Femur (tissue), 1 donor: ENCODE results near the gene CCDC136.

ENCODE experiments used
- DNase-seq: peaks from one replicate; pipeline ENCODE4 v3.0.0-alpha.2; 2017

Gene CCDC136

GRCh38 chr7:128807191-128807590 is 15.4 kb downstream of the CCDC136 start:
- DNase-seq = peak; percentile 48

DNA sequence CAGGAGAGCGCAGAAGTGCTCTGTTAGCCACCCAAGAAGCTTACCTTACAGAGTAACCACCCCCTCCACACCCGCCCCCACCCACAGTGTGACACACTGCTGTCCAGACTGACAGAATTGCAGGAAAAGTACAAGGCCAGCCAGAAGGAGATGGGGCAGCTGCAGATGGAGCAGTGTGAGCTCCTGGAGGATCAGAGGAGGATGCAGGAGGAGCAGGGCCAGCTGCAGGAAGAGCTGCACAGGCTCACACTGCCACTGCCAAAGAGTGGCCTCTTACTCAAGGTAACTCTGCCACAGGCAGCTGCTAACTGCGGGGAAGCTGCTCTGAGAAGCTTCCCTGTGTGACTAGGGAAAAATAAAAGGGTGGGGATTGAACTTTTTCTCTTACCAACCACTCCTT is 17.6 kb downstream of the CCDC136 start:
- no peak for DNase-seq

DNA sequence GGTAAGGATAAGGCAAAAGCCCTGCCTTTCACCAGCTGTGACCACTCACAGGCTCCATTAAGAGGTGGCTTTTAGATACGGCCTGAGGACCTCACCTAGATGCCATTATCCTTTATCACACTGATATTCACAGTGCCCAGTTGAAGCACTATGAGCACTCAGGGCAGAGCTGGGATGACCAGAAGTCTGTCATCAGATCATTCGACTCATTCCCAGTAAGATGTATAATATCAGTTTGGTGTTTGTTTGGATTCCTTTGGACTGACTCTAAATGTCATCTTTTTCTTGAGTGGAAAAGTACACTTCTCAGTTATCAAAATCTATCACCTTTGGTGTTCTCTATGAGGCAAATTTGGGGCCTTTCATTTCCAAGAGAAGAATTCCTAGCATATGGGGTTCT is 18.7 kb downstream of the CCDC136 start:
- no peak for DNase-seq

GRCh38 chr7:128810997-128811396 is 19.2 kb downstream of the CCDC136 start:
- DNase-seq = no peak

DNA sequence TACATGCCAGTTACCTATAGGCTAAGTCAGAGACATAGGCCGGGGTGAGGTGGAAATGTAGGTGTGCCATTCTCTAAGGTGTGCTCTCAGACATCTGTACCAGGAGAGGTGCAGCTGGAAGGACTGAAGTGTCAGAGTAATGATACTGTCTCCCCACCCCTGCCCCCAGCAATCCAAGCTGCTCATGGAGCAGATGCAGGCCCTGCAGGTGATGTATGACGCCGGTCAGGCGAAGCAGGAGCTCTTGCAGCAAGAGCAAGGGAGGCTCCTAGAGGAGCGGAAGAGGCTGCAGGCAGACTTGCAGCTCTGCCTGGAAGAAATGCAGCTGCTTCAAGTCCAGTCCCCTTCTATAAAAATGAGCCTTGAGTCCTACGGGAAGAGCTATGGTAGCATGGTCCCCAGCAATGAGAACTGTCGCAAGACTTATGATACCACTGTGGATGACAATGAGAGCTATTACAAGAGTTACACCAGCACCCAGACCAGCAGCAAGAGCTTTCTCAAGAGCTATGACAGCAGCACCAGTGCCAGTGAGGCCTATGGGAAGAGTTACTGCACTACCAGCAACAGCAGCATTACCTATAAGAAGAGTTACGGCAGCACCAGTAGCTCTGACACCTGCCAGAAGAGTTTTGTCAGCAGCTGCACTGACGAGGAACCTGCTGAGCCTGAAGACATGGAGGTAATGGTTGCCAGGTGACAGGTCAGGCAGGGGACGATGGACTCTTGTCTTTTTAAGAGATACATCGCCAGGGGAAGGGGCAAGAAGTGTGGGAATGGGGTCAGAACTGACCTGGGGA is 20.1 kb downstream of the CCDC136 start:
- DNase-seq = no peak

- peak; percentile 41 for DNase-seq
These were observed 20.9 kb downstream of the CCDC136 start for GRCh38 chr7:128812514-128813168.

DNA sequence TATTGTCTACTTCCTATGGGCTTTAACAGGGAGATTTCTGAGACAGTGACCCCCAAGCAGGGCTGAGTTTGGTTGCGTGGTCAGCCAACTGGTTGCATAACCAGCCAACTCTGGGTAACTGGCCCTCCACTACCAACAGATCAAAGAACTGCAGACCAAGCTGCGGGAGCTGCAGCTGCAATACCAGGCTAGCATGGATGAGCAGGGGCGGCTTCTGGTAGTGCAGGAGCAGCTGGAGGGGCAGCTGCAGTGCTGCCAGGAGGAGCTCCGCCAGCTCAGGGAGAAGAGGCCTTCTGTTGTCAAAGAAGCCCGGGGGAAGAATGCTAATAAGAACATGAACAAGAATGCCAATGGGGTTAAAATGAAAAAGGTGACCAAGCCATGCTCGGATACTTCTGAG is 22.7 kb downstream of the CCDC136 start:
- peak; percentile 61 for DNase-seq

DNA sequence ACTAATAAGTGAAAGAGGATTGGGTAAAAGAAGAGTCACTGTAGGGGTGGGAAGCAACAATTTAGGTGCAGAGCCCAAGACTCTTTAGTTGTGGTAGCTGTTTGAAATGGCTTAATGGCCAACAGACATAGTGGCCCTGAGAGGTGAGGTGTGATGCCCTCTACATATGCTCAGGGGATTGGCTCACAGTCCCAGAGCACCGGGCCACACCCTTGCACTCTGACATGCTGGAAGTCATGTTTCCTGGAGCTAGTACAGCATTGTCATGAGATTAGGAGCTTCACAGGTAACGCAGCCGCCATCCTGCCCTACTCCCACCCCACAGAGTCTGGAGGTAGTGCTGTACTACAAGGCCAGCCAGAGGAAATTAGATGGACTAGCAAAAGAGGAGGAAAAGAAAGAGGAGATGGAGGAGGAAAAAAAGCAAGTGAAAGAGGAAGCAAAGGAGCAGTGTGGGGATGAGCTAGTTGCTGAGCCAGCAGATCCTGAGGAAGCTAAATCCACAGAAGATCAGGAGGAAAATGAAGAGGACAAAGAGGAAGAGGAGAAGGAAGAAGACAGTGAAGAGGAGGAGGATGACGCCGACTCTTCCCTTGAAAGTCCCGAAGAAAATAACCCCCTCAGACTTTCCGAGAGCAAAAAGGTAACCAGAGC is 23.6 kb downstream of the CCDC136 start:
- DNase-seq = no peak

DNA sequence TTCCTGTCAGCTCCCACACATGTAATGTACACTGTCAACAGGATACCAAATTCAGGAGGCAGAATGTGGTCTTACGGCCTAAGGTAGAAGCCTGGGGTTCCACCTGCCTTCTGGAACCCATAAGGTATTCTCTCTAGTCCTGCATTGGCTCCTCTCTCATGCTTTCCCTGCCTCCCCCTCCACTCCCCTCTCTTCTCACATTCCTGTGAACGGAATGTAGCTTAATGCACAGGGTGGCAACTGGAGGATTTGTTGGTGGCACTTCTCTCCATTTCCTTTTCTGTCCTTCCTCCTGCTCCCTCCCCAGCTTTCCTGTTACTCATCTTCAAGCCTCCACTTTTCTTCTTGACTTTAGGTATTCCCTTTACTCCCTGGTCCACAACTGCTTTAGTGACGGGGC is 26.9 kb downstream of the CCDC136 start:
- DNase-seq = no peak

DNA sequence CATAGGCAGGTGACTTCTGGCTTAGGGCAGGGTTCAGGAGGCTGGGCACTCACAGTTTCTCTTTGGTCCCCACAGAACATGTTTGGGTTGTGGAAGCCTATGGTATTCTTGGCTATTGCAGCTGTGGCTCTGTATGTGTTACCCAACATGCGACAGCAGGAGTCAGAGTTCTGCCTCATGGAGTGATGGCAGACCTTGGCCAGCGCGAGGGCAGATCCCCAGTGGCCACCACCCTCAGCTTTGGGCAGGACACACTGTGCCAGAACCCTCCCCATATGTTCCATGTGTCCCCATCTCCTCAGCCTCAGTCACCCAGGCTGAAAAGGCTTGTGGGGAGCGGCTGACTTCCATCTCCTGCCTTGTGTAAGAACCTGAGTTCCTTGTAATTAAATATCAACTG is 30.0 kb downstream of the CCDC136 start:
- no peak for DNase-seq

DNA sequence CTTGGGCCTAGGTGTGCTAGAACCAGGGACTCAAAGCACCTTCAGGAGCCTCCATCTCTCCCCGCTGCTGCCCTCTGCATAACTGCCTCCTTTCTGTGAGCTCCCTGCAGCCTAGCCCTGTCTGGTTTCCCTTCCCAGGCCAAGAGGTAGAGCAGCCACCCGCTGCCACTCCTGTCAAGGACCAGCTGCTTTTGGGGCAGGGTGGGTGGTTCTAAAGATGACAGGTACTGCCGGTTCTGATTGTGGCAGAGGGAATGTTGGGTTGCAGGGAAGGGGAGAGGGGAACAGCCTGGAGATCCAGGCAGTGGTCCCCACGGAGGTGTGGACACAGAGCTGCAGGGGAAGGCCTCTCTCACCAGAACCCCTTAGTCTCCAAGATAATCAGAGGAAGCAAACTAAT is 34.7 kb downstream of the CCDC136 start:
- no peak for DNase-seq

- DNase-seq = no peak
These were observed 35.1 kb downstream of the CCDC136 start for GRCh38 chr7:128826916-128827247.

GRCh38 chr7:128827248-128827958 is 35.6 kb downstream of the CCDC136 start:
- DNase-seq = peak; percentile 64

GRCh38 chr7:128827971-128828711 is 36.4 kb downstream of the CCDC136 start:
- no peak for DNase-seq

GRCh38 chr7:128829391-128830166 is 37.8 kb downstream of the CCDC136 start:
- DNase-seq = peak; percentile 62

DNA sequence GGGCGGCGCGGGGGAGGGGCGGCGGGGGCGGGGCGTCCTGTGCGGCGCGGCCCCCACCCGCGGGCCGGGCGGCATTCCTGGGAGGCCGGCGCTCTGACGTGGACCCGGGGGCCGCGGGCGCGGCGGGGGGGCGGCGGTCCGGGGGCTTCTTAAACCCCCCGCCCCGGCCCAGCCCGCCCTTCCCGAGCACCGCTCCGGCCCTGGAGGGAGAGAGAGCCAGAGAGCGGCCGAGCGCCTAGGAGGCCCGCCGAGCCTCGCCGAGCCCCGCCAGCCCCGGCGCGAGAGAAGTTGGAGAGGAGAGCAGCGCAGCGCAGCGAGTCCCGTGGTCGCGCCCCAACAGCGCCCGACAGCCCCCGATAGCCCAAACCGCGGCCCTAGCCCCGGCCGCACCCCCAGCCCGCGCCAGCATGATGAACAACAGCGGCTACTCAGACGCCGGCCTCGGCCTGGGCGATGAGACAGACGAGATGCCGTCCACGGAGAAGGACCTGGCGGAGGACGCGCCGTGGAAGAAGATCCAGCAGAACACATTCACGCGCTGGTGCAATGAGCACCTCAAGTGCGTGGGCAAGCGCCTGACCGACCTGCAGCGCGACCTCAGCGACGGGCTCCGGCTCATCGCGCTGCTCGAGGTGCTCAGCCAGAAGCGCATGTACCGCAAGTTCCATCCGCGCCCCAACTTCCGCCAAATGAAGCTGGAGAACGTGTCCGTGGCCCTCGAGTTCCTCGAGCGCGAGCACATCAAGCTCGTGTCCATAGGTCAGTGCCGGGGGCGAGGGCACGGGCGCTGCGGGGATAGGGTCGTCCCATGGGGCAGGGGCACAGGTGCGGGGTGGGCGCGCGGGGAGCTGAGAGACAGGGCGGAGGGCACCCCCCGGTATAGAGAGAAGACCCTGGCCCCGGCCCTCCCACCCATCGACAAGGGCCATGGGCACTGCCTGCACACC is 38.7 kb downstream of the CCDC136 start, which contains the start of gene FLNC:
Gene FLNC, plus strand, starts transcription at position 176 of the 947 bp plus-strand sequence. Its CDS starts 232 bp downstream, at position 408.
- peak; percentile 84 for DNase-seq

DNA sequence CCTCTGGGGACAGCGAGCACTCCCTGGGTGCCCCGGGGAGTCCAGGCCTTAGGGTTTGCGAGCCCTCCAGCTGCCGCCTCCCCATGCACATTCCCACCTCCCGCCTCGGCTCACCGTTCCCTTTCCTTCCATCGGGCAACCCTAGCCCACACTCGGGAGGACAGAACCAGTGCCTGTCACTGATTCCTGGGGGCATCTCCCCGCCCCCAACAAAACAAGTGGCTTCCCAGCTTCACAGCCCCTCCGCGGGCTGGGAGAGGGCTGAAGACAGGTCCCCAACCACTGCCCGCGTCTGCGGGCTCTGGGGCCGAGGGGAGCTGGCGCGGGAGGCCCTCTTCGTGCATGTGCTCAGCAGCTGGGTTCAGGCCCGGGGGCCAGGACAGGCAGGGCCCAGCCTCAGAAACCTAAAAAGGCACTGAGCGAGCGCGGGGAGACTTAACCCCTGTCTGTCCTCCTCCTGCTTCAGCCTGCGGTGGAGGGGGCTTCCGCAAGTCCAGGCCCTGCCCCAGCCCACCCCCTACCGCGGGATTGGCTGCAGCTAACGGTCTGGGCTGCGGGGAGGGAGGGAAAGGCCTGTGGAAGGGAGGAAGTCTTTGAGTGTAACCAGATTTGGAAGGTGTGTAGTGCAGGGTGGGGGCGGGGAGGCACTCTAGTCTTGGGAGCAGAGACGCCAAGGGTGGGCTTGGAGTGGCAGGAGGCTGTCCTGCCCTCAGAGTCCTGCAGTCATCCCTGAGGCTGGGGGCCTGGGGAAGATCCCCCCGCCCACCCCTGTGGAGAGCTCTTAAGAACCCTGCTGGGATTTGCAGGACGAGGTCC is 39.6 kb downstream of the CCDC136 start:
- peak; percentile 89 for DNase-seq

GRCh38 chr7:128831994-128832879 is 40.5 kb downstream of the CCDC136 start:
- peak; percentile 89 for DNase-seq

DNA sequence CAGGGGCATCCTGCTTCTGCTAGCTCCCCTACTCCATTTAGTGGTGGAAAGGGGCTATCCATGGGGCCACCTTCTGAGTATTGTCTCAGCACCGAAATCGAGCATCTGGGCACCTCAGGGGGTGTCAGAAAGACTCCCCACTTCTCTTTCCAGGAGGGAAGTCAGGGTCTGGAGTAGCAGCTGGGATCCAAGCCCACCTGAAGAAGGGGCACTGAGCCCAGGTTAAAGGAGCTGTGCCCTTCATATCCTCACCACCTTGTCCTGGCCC is 41.0 kb downstream of the CCDC136 start:
- DNase-seq = no peak
